Measurements from ENCODE around the gene SMTNL2. TPM values are rescaled to one million over a fixed set of nuclear protein-coding genes. Genes with fewer than 3 reads are reported as not detected.
A peak's percentile ranks its signal among the peaks of the same experiment; 100 is the strongest.

Gene SMTNL2
- total RNA-seq, 1 donor from 2014 or later = 65.7 TPM

GRCh38 chr17:4641297-4642195, 57.2 kb downstream of the SMTNL2 start, which contains the start of gene ALOX15:
Gene ALOX15 (minus strand): TSS chr17:4641678. CDS start chr17:4641651, 27 bp downstream.
- H3K9me3 Mint-ChIP-seq = no peaks in the 10 kb centered on the region
- no peak within 1 kb of the TSS for H3K27ac Mint-ChIP-seq
- H3K4me1 Mint-ChIP-seq = peaks cover 22% of the 10 kb centered on the region
- H3K4me3 Mint-ChIP-seq = peak within 1 kb of the TSS; percentile 39
- DNase-seq (ENCODE audit: low spot score in 2 of 2, unreplicated experiment in 2 of 2) = no peak
- H3K27me3 Mint-ChIP-seq (ENCODE audit: low read depth) = peaks cover 89% of the 10 kb centered on the region
- H3K36me3 Mint-ChIP-seq = no peaks in the 10 kb centered on the region
- TF ChIP-seq CTCF (IDR thresholded peaks at IDR 0.05; ENCODE audit: unreplicated experiment) = no peak

- H3K9me3 Mint-ChIP-seq = no peaks in the 10 kb centered on the region
- TF ChIP-seq CTCF (IDR thresholded peaks at IDR 0.05; ENCODE audit: unreplicated experiment) = no peak
- no peak for DNase-seq (ENCODE audit: low spot score in 2 of 2, unreplicated experiment in 2 of 2)
- H3K4me1 Mint-ChIP-seq = peaks cover 22% of the 10 kb centered on the region
- H3K27me3 Mint-ChIP-seq (ENCODE audit: low read depth) = peaks cover 85% of the 10 kb centered on the region
- no peaks in the 10 kb centered on the region for H3K36me3 Mint-ChIP-seq
- H3K27ac Mint-ChIP-seq = no peak overlapping the region
- peak overlapping the region; percentile 7 for H3K4me3 Mint-ChIP-seq
Observed at GRCh38 chr17:4642286-4642685, 58.0 kb downstream of the SMTNL2 start.

- no peak for DNase-seq (ENCODE audit: low spot score in 2 of 2, unreplicated experiment in 2 of 2)
- Mint-ChIP-seq H3K36me3 (no peaks in the 10 kb centered on the region), H3K27me3 (ENCODE audit: low read depth) (peaks cover 74% of the 10 kb centered on the region), H3K4me1 (peaks cover 22% of the 10 kb centered on the region), H3K9me3 (no peaks in the 10 kb centered on the region), H3K4me3 (no peak overlapping the region), H3K27ac (no peak overlapping the region)
- no peak for TF ChIP-seq CTCF (IDR thresholded peaks at IDR 0.05; ENCODE audit: unreplicated experiment)
Observed at GRCh38 chr17:4643676-4644075, 59.3 kb downstream of the SMTNL2 start.

GRCh38 chr17:4645642-4646041, 61.3 kb downstream of the SMTNL2 start:
- H3K27ac Mint-ChIP-seq = no peak overlapping the region
- H3K36me3 Mint-ChIP-seq = no peaks in the 10 kb centered on the region
- no peak overlapping the region for H3K4me3 Mint-ChIP-seq
- peaks cover 67% of the 10 kb centered on the region for H3K27me3 Mint-ChIP-seq (ENCODE audit: low read depth)
- no peak for DNase-seq (ENCODE audit: low spot score in 2 of 2, unreplicated experiment in 2 of 2)
- TF ChIP-seq CTCF (IDR thresholded peaks at IDR 0.05; ENCODE audit: unreplicated experiment) = no peak
- H3K9me3 Mint-ChIP-seq = no peaks in the 10 kb centered on the region
- peaks cover 17% of the 10 kb centered on the region for H3K4me1 Mint-ChIP-seq

- H3K4me1 Mint-ChIP-seq = no peaks in the 10 kb centered on the region
- no peak for TF ChIP-seq CTCF (IDR thresholded peaks at IDR 0.05; ENCODE audit: unreplicated experiment)
- H3K27me3 Mint-ChIP-seq (ENCODE audit: low read depth) = peaks cover 36% of the 10 kb centered on the region
- H3K9me3 Mint-ChIP-seq = no peaks in the 10 kb centered on the region
- no peak overlapping the region for H3K27ac Mint-ChIP-seq
- no peak overlapping the region for H3K4me3 Mint-ChIP-seq
- no peak for DNase-seq (ENCODE audit: low spot score in 2 of 2, unreplicated experiment in 2 of 2)
- no peaks in the 10 kb centered on the region for H3K36me3 Mint-ChIP-seq
Observed at GRCh38 chr17:4648741-4649140, 64.4 kb downstream of the SMTNL2 start.
